HepG2 (cell line): ENCODE results near the gene NDE1. TPM values are rescaled to one million over a fixed set of nuclear protein-coding genes. Genes with fewer than 3 reads are reported as not detected.

Source experiments
- ADNP ChIP-seq: sonication (generic); formaldehyde crosslinking; IDR thresholded peaks from 2 replicates; pipeline ENCODE4 v1.4.0; 2020; ENCODE audit warnings: missing genetic modification reagents
- EED ChIP-seq: sonication (generic); formaldehyde crosslinking; IDR thresholded peaks from 2 replicates; pipeline ENCODE4 v1.5.0; 2020; ENCODE audit warnings: mild to moderate bottlenecking, missing genetic modification reagents
- ETV5 ChIP-seq: IDR thresholded peaks from 2 replicates; pipeline ENCODE4 v1.6.1; 2018; ENCODE audit warnings: missing biosample characterization, missing genetic modification reagents, inconsistent platforms, borderline replicate concordance
- IKZF1 ChIP-seq: fragments of 450-650 bp; IDR thresholded peaks from 2 replicates; pipeline ENCODE4 v1.7.1; 2016
- JUN ChIP-seq: sonication (generic); formaldehyde crosslinking; IDR thresholded peaks from 2 replicates; pipeline ENCODE4 v1.4.0; 2020; ENCODE audit warnings: mild to moderate bottlenecking, missing genetic modification reagents
- MXI1 ChIP-seq: IDR thresholded peaks from 3 replicates; pipeline ENCODE4 v1.6.1; 2012; ENCODE audit warnings: low read depth, low read length, inconsistent platforms, borderline replicate concordance
- NFE2L1 ChIP-seq: sonication (generic); formaldehyde crosslinking; IDR thresholded peaks from 2 replicates; pipeline ENCODE4 v1.4.0; 2020; ENCODE audit warnings: missing genetic modification reagents, mild to moderate bottlenecking, borderline replicate concordance
- NR2F6 ChIP-seq, 2 experiments: IDR thresholded peaks; 2 replicates each; pipeline ENCODE4 v1.6.1; 2016; ENCODE audit warnings: antibody characterized with exemption in 1 of 2, mild to moderate bottlenecking in 1 of 2
- PAWR ChIP-seq: sonication (generic); formaldehyde crosslinking; IDR thresholded peaks from 2 replicates; pipeline ENCODE4 v1.4.0; 2020; ENCODE audit warnings: missing genetic modification reagents, mild to moderate bottlenecking, borderline replicate concordance
- PHF21A ChIP-seq: sonication (generic); formaldehyde crosslinking; IDR thresholded peaks from 2 replicates; pipeline ENCODE4 v1.5.0; 2020; ENCODE audit warnings: mild to moderate bottlenecking, missing genetic modification reagents
- TCF12 ChIP-seq, 2 experiments: fragments of 450-650 bp in 1 of 2; sonication (generic) in 1 of 2; formaldehyde crosslinking in 1 of 2; IDR thresholded peaks; 2 replicates each; pipeline versions ENCODE4 v1.6.1 to v1.8.0; 2017 to 2022; ENCODE audit warnings: antibody characterized with exemption in 1 of 2, mild to moderate bottlenecking in 1 of 2, missing genetic modification reagents in 1 of 2, moderate library complexity in 1 of 2
- TOPORS ChIP-seq: sonication (generic); formaldehyde crosslinking; IDR thresholded peaks from 2 replicates; pipeline ENCODE4 v1.8.0; 2023; ENCODE audit warnings: mild to moderate bottlenecking, missing genetic modification reagents
- ZFP36L1 ChIP-seq: sonication (generic); formaldehyde crosslinking; IDR thresholded peaks from 2 replicates; pipeline ENCODE4 v1.8.0; 2022; ENCODE audit warnings: mild to moderate bottlenecking, missing genetic modification reagents, moderate library complexity
- ZFP37 ChIP-seq: sonication (generic); formaldehyde crosslinking; IDR thresholded peaks from 2 replicates; pipeline ENCODE4 v1.4.0; 2020; ENCODE audit warnings: missing genetic modification reagents, borderline replicate concordance
- ZMAT3 ChIP-seq: sonication (generic); formaldehyde crosslinking; conservative IDR thresholded peaks from 2 replicates; pipeline ENCODE4 v1.7.0; 2021; ENCODE audit warnings: missing genetic modification reagents
- ZNF124 ChIP-seq: sonication (generic); formaldehyde crosslinking; IDR thresholded peaks from 2 replicates; pipeline ENCODE4 v1.4.0; 2020; ENCODE audit warnings: missing genetic modification reagents
- ZNF224 ChIP-seq: sonication (generic); formaldehyde crosslinking; IDR thresholded peaks from 2 replicates; pipeline ENCODE4 v1.5.0; 2020; ENCODE audit warnings: mild to moderate bottlenecking, missing genetic modification reagents
- ZNF335 ChIP-seq: sonication (generic); formaldehyde crosslinking; IDR thresholded peaks from 2 replicates; pipeline ENCODE4 v1.4.0; 2020; ENCODE audit warnings: missing genetic modification reagents
- ZNF44 ChIP-seq: sonication (generic); formaldehyde crosslinking; IDR thresholded peaks from 2 replicates; pipeline ENCODE4 v1.5.1; 2020; ENCODE audit warnings: mild to moderate bottlenecking, missing genetic modification reagents
- ZNF616 ChIP-seq: sonication (generic); formaldehyde crosslinking; IDR thresholded peaks from 2 replicates; pipeline ENCODE4 v1.5.0; 2020; ENCODE audit warnings: low read depth, mild to moderate bottlenecking, missing genetic modification reagents
- polyA plus RNA-seq, 8 experiments: library from polyadenylated mRNA; depleted of rRNA in 3 of 8; stranded (reverse) in 7 of 8; unstranded in 1 of 8; fragments of >200 nt; fragmentation: Illumina TruSeq in 4 of 8; extraction: Trizol in 4 of 8; gene quantifications; 2 replicates each; pipeline versions ENCODE4 v1.2.1 to v1.2.3, GENCODE V29; 2011 to 2016; ENCODE audit warnings: low read depth in 4 of 8, missing spikeins in 1 of 8, mixed read lengths in 1 of 8; ENCODE audit not compliant: insufficient read depth in 1 of 8
- total RNA-seq, 5 experiments: library from RNA; depleted of rRNA; stranded (reverse); fragments of >200 nt; fragmentation: Illumina TruSeq; extraction: Trizol; gene quantifications; 2 replicates each; pipeline ENCODE4 v1.2.3, GENCODE V29; 2016; ENCODE audit warnings: low read depth in 1 of 5
- TF ChIP-seq, protein P1 (sequence below): sonication (generic); formaldehyde crosslinking; IDR thresholded peaks from 2 replicates; pipeline ENCODE4 v1.4.0; 2020; ENCODE audit warnings: mild to moderate bottlenecking, missing genetic modification reagents, borderline replicate concordance
- TF ChIP-seq, protein P2 (sequence below): sonication (generic); formaldehyde crosslinking; IDR thresholded peaks from 2 replicates; pipeline ENCODE4 v1.4.0; 2020; ENCODE audit warnings: missing genetic modification reagents
- TF ChIP-seq, protein P3 (sequence below): sonication (generic); formaldehyde crosslinking; IDR thresholded peaks from 2 replicates; pipeline ENCODE4 v1.4.0; 2020; ENCODE audit warnings: missing genetic modification reagents, borderline replicate concordance
- TF ChIP-seq, protein P4 (sequence below): IDR thresholded peaks from 2 replicates; pipeline ENCODE4 v1.6.1; 2016; ENCODE audit warnings: missing genetic modification reagents, missing compliant biosample characterization

NDE1 gene
- total and polyA plus RNA-seq, 2 of the 13 experiments (the other 11 are each of a cell fraction or from before 2014, with no cell fraction given) = 40.9 to 72.5 TPM

DNA sequence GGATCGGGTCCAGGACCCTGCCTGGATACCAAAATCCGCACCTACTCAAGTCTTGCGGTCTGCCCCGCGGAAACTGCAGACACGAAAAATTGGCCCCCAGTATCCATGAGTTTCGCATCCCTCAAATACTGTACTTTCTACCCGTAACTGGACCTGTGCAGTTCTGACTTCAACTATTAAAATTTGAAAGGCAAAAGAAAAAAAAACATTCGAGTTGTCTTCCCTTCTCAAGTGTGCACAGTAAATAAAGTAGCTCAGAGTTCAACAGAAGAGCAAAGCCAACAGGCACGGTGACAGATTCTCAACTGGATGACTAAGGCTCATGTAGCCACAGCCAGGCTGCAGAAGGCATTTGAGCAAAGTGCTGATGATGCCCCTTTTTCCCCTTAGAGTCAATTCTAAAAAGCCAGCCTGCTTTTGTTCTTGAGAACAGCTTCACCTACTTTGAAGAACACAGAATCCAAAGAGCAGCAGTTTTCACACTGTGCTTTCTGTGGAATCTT lies 39.6 kb upstream of the NDE1 start (continued):
- TF ChIP-seq ZFP37 (CRISPR knock-in tag) (no peak; the same call in 1 of the 2 replicates), JUN (peak; percentile 67; the same call in 1 of the 2 replicates), PAWR (CRISPR knock-in tag) (no peak), ZNF224 (CRISPR knock-in tag) (peak; percentile 51; the same call in 1 of the 2 replicates), ZNF44 (peak; percentile 92; the same call in 1 of the 2 replicates), ZFP36L1 (CRISPR knock-in tag) (0 out of 2 replicates have a peak, but pooled peaks have one; percentile 28), ZNF124 (peak; percentile 31; the same call in 1 of the 2 replicates), NR2F6 (IDR thresholded peaks at IDR 0.05) (no peak), NR2F6 (CRISPR knock-in tag; IDR thresholded peaks at IDR 0.05) (peak; percentile 66; the same call in 1 of the 2 replicates), ADNP (CRISPR knock-in tag) (peak; percentile 75; the same call in 1 of the 2 replicates), ETV5 (CRISPR knock-in tag) (peak; percentile 51; the same call in 1 of the 2 replicates), TOPORS (CRISPR knock-in tag) (peak; percentile 62; the same call in 1 of the 2 replicates), ZNF616 (CRISPR knock-in tag) (no peak), NFE2L1 (CRISPR knock-in tag) (no peak), MXI1 (peak; percentile 59; the same call in 1 of the 3 replicates), IKZF1 (no peak), ZNF335 (CRISPR knock-in tag) (0 out of 2 replicates have a peak, but pooled peaks have one; percentile 32), TCF12 (IDR thresholded peaks at IDR 0.05) (no peak), TCF12 (CRISPR knock-in tag; IDR thresholded peaks at IDR 0.05) (0 out of 2 replicates have a peak, but pooled peaks have one; percentile 15), ZMAT3 (CRISPR knock-in tag) (peak; percentile 88), PHF21A (CRISPR knock-in tag) (peak; percentile 73; the same call in 1 of the 2 replicates), EED (CRISPR knock-in tag) (no peak)
- TF ChIP-seq, protein P1, sequence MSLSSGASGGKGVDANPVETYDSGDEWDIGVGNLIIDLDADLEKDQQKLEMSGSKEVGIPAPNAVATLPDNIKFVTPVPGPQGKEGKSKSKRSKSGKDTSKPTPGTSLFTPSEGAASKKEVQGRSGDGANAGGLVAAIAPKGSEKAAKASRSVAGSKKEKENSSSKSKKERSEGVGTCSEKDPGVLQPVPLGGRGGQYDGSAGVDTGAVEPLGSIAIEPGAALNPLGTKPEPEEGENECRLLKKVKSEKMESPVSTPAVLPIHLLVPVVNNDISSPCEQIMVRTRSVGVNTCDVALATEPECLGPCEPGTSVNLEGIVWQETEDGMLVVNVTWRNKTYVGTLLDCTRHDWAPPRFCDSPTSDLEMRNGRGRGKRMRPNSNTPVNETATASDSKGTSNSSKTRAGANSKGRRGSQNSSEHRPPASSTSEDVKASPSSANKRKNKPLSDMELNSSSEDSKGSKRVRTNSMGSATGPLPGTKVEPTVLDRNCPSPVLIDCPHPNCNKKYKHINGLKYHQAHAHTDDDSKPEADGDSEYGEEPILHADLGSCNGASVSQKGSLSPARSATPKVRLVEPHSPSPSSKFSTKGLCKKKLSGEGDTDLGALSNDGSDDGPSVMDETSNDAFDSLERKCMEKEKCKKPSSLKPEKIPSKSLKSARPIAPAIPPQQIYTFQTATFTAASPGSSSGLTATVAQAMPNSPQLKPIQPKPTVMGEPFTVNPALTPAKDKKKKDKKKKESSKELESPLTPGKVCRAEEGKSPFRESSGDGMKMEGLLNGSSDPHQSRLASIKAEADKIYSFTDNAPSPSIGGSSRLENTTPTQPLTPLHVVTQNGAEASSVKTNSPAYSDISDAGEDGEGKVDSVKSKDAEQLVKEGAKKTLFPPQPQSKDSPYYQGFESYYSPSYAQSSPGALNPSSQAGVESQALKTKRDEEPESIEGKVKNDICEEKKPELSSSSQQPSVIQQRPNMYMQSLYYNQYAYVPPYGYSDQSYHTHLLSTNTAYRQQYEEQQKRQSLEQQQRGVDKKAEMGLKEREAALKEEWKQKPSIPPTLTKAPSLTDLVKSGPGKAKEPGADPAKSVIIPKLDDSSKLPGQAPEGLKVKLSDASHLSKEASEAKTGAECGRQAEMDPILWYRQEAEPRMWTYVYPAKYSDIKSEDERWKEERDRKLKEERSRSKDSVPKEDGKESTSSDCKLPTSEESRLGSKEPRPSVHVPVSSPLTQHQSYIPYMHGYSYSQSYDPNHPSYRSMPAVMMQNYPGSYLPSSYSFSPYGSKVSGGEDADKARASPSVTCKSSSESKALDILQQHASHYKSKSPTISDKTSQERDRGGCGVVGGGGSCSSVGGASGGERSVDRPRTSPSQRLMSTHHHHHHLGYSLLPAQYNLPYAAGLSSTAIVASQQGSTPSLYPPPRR (CRISPR knock-in tag) = peak; percentile 70; the same call in 1 of the 2 replicates
- TF ChIP-seq, protein P2, sequence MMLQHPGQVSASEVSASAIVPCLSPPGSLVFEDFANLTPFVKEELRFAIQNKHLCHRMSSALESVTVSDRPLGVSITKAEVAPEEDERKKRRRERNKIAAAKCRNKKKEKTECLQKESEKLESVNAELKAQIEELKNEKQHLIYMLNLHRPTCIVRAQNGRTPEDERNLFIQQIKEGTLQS (CRISPR knock-in tag) = peak; percentile 19; the same call in 1 of the 2 replicates
- TF ChIP-seq, protein P3, sequence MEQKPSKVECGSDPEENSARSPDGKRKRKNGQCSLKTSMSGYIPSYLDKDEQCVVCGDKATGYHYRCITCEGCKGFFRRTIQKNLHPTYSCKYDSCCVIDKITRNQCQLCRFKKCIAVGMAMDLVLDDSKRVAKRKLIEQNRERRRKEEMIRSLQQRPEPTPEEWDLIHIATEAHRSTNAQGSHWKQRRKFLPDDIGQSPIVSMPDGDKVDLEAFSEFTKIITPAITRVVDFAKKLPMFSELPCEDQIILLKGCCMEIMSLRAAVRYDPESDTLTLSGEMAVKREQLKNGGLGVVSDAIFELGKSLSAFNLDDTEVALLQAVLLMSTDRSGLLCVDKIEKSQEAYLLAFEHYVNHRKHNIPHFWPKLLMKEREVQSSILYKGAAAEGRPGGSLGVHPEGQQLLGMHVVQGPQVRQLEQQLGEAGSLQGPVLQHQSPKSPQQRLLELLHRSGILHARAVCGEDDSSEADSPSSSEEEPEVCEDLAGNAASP (CRISPR knock-in tag) = 0 out of 2 replicates have a peak, but pooled peaks have one; percentile 34
- TF ChIP-seq, protein P4, sequence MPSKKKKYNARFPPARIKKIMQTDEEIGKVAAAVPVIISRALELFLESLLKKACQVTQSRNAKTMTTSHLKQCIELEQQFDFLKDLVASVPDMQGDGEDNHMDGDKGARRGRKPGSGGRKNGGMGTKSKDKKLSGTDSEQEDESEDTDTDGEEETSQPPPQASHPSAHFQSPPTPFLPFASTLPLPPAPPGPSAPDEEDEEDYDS = peak; percentile 78
